Activated CD4-positive, alpha-beta T cell treated with anti-CD3 and anti-CD28 coated beads, Interleukin-2, Interleukin-4, amounts not matched to agents 100 ng/mL and 50 ng/mL, durations not matched to agents 16 hours and 8 hours (primary cell): ENCODE data around the gene PREX1.
"Not testable (repeated sequence)": the region's sequence is repeated elsewhere in the genome, so short reads cannot be mapped to it uniquely, and the experiment has no call there.

ENCODE experiments used
- DNase-seq: peaks from one replicate; pipeline ENCODE4 v3.0.0-alpha.2; 2020; ENCODE audit warnings: low spot score

The PREX1 gene

DNA sequence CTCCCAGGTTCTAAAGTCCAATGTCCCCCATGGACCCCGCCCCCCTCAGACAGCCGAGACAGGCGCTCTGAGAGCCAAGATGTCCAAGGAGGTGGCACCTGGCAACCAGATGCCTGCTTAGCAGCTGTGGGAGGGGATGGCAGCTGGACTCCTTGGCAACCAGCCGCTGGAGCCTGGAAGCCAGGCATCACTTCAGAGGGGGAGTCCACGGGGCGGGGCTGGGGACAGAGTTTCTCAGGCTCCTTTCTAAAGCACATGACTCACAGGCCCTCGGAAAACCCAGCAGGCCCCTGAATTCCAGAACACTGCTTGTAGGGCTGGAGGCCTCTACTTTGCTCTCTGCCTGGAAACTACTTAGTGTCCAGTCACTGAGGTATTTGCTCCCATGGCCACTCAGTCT, 51.5 kb downstream of the PREX1 start:
- DNase-seq = no peak

GRCh38 chr20:48775545-48775944, 52.3 kb downstream of the PREX1 start:
- not testable (repeated sequence) for DNase-seq

DNA sequence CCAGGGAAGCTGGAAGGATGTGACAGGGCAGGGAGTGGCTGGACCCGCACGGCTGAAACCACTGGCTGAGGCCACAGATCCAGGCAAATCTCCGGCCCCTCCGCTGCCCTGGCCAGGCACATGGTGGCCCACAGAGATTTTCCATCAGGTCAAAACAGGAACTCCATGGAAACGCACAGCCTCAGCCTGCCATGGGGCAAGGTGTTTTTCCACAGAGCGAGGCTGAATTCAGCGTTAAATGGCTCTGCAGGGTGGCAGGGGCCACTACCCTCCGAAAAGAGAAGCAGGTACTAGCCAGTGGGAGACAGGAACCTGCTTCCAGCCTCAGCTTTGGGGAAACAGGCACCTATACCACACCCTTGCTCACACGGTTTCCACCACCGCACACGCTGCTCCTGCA, 53.1 kb downstream of the PREX1 start:
- DNase-seq = no peak

- no peak for DNase-seq
Measured at GRCh38 chr20:48773837-48774418, 53.9 kb downstream of the PREX1 start.

DNA sequence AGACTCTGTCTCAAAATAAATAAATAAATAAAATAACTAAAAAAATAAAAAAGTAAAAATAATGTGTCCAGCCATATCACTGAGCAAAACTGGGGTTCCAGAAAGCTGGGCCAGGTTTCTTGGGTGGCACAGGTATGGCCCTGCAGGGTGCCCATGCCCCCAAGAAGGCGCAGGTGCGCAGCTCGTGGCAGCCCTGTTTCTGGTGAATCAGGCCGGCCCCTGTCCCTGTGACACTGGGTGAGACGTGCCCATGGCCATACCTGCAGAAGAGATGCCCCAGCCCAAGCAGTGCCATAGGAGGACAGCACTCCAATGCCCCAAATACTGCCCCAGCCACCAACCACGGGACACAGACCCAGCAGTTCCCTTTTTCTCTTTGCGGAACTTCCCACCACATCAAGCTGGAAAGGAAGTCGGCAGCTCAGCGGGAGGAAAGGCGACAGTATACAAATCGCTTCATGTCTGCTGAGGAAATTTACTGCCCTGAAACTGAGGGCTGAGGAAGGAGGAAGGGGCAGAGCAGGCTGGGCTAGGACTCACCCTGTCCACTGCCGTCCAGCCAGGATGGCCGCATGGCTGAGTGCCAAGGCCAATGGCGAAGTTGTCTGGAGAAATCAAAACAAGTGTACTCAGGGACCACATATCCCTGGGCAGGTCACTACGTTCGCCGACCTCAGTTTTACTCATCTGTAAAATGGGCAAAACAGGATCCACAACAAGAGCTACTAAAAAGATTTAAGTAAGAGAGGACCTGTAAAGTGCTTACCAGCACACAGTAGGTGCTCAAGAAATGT, 55.4 kb downstream of the PREX1 start:
- no peak for DNase-seq

DNA sequence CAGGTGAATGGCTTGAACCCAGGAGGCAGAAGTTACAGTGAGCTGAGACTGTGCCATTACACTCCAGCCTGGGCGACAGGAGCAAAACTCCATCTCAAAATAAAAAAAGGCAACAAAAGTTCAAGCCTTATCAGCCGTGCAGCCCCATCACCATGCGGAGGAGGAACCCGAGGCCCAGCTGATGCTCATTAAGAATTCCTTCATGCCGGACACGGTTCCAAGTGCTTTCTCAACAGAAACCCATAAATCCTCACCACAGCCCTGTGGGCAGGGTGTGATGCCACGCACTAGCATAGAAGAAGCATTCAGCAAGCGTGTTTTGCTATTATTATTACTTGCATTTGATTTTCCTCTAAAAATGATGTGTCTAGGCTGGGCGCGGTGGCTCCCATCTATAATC, 56.3 kb downstream of the PREX1 start:
- DNase-seq = no peak

DNA sequence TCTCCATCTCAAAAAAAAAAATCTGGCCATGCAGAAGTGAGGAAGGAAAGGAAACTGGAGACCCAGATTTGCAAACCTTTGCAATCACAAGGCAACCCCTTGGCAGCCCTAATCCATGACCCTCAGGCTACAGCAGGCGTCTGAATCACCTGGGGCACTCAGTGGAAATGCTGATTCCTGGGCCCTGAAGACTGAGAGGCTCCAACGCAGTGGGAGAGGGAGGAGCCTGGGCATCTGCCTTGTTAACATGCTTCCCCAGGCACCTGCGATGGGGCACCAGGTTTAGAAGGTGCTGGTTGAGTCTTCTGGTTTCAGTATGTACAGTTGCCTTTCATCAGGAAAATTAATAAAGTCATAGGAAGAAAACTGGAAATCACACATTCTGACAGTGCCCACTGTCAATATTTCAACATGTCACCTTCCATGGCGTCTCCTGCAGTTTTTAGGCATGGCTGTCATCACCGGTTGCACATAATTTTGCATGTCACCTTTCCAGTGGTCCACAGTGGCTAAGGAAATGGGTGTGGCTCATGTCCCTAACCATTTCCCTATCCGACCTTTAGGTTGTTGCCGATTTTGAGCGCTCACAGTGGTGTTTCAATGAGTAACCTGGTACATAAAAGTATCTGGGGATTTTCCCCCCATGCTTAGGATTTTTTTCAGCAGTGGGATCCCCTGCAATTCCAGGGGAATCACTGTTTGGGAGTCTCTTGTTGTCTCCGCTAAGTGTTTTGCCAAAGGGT, 56.9 kb downstream of the PREX1 start:
- DNase-seq = no peak

- peak; percentile 97 for DNase-seq
Measured at GRCh38 chr20:48769069-48769983, 58.5 kb downstream of the PREX1 start.

GRCh38 chr20:48766961-48767960, 60.5 kb downstream of the PREX1 start:
- DNase-seq = no peak

DNA sequence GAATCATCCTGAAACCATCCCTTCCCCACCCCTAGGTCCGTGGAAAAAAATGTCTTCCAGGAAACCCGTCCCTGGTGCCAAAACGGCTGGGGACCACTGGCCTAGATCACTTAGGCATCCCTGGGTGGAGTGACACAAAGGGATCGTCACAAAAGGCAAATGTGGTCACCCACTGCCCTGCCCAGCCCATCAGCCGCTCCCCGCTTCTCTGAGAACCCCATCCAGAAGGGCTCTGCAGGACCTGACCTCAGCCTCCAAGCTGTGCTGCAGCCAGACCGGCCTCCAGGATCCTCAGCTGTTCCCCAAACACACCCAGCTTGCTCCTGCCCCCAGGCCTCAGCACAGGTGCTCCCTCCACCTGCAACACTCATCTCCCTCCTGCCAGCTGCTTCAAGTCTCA, 61.6 kb downstream of the PREX1 start:
- no peak for DNase-seq

DNA sequence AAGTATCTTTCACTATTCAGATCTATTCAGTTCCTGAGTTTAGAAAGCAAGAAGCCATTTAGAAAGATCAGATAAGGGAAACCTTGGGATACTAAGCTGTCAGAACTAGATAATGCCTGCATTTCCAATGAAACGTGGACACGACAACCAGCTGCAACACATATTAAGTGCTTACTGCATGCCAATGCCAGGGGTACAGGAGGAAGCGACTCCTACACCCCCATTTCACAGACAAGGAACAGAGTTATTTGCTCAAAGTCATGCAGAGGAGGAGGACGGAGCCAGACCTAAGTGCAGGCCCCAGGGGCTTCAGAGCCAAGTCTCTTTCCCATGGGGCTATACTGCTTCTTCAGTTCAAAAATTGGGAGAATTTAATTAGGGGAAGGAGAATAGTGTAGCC, 62.4 kb downstream of the PREX1 start:
- no peak for DNase-seq

DNA sequence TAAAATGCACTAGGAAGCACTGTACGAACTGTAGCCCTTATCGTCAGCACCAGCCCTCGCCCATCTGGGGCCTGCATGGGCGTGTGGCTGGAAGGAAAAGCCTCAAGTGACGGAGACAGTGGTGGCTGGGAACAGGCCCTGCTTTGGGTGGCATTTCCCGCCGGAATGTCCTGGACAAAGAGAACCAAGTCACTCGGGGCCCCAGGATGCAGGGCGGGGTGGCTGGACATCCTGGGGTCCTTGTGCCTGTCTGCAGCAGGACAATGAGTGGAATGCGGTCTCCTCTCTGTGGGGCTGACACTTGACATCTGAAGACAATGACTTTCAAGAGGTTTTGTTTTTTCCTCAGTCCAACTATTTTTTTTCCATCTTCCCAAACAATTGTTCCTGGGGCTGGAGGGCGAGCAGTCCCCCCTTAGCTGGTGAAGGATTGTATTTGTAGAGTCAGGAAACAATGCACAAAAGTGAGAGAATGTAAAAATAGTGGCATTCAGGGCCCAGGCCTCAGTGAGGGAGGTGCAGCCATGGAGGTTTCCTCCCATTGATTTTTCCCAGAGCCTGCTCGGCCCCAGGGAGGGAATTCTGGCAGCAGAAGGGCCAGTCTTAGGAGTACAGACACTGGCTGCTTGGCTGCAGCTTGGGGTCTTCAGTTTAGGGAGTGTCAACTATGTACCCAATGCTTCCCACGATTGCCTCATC, 64.4 kb downstream of the PREX1 start:
- DNase-seq = no peak

DNA sequence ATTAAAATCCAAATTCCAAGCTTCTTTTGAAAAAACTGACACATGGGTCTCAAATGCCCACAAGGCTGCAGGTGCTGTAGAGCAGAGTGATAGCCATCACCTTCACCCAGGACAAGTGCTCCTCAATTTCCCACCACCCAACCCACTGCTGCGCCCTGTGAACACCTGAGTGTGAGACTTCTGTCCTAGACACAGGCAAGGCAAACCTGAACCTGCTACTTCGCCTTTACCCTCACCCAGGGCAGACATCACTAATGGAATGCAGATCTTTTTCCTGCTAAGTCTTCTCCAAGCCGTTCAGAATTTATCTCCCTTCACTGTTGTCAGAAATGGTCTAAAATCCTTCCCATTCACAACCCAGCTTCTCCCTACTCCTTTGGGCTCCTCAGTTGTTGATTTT, 65.9 kb downstream of the PREX1 start:
- DNase-seq = no peak

DNA sequence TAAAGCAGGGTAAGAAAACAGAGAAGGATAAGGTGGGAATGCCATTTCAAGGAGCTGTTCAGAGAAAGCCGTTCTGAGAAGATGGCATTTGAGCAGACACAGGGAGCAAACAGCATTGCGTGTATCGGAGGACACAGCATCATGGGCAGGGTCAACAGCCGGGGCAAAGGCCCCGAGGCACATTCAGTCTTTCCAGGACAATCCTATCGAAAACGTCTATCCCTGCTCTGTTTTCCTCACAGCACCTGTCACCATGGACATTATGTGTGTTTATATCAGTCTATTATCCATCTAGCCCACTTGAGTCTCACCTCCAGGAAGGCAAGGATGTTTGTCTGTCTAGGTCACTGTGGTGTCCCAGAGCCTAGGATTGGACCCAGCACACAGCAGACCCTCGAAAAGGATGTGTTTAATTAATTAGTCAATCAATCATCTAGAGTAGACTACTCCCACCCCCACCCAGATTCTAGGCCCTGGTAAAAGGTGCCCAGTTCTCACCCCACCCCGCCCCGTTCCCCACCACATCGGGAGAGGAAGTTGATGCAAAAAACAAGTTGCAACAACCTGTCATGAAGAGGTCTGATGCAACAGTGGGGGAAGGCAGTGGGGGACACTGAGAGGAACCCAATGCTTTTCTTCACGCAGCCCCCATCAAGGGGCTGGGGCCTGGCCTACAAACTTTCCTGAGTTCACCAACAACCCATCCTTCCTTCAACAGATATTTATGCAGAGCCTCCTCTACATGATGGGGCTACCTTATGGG, 66.6 kb downstream of the PREX1 start:
- DNase-seq = peak; percentile 78

- DNase-seq = peak; percentile 92
Measured at GRCh38 chr20:48760403-48760983, 67.3 kb downstream of the PREX1 start.

- no peak for DNase-seq
Measured at GRCh38 chr20:48759631-48760245, 68.1 kb downstream of the PREX1 start.

- DNase-seq = no peak
Measured at GRCh38 chr20:48758206-48758820, 69.5 kb downstream of the PREX1 start.

GRCh38 chr20:48756774-48757173, 71.0 kb downstream of the PREX1 start:
- not testable (repeated sequence) for DNase-seq
